Measurements from ENCODE around the gene EFCAB8.
"Not testable (repeated sequence)": the region's sequence is repeated elsewhere in the genome, so short reads cannot be mapped to it uniquely, and the experiment has no call there.

The EFCAB8 gene

GRCh38 chr20:32959351-32960221, 100.9 kb downstream of the EFCAB8 start:
- no peak for DNase-seq
- TF ChIP-seq GATA1 (IDR thresholded peaks at IDR 0.05; ENCODE audit: low read depth, low read length) (no peak), POLR2A (IDR thresholded peaks at IDR 0.05; ENCODE audit: low read length) (no peak)

GRCh38 chr20:32960222-32960518, 101.4 kb downstream of the EFCAB8 start:
- DNase-seq: no peak
- TF ChIP-seq GATA1 (IDR thresholded peaks at IDR 0.05; ENCODE audit: low read depth, low read length) (no peak), POLR2A (IDR thresholded peaks at IDR 0.05; ENCODE audit: low read length) (no peak)

GRCh38 chr20:32960849-32961731, 102.4 kb downstream of the EFCAB8 start:
- no peak for DNase-seq
- no peak for TF ChIP-seq POLR2A (IDR thresholded peaks at IDR 0.05; ENCODE audit: low read length)

- no peak for TF ChIP-seq GATA1 (IDR thresholded peaks at IDR 0.05; ENCODE audit: low read depth, low read length)
- no peak for TF ChIP-seq POLR2A (IDR thresholded peaks at IDR 0.05; ENCODE audit: low read length)
- DNase-seq: no peak
These were observed 103.3 kb downstream of the EFCAB8 start for GRCh38 chr20:32962053-32962452.

- not testable (repeated sequence) for DNase-seq
These were observed 103.9 kb downstream of the EFCAB8 start for GRCh38 chr20:32962646-32963045.

GRCh38 chr20:32963176-32963575, 104.5 kb downstream of the EFCAB8 start:
- DNase-seq: no peak
- TF ChIP-seq POLR2A (IDR thresholded peaks at IDR 0.05; ENCODE audit: low read length): no peak

GRCh38 chr20:32964575-32964974, 105.9 kb downstream of the EFCAB8 start:
- no peak for DNase-seq
- TF ChIP-seq GATA1 (IDR thresholded peaks at IDR 0.05; ENCODE audit: low read depth, low read length) (no peak), POLR2A (IDR thresholded peaks at IDR 0.05; ENCODE audit: low read length) (no peak)

- TF ChIP-seq GATA1 (IDR thresholded peaks at IDR 0.05; ENCODE audit: low read depth, low read length) (no peak), POLR2A (IDR thresholded peaks at IDR 0.05; ENCODE audit: low read length) (no peak)
- DNase-seq: no peak
These were observed 106.4 kb downstream of the EFCAB8 start for GRCh38 chr20:32965115-32965514.

- DNase-seq: no peak
- TF ChIP-seq GATA1 (IDR thresholded peaks at IDR 0.05; ENCODE audit: low read depth, low read length) (no peak), POLR2A (IDR thresholded peaks at IDR 0.05; ENCODE audit: low read length) (no peak)
These were observed 107.1 kb downstream of the EFCAB8 start for GRCh38 chr20:32965581-32966373.

- no peak for DNase-seq
- TF ChIP-seq GATA1 (IDR thresholded peaks at IDR 0.05; ENCODE audit: low read depth, low read length) (no peak), POLR2A (IDR thresholded peaks at IDR 0.05; ENCODE audit: low read length) (no peak)
These were observed 107.7 kb downstream of the EFCAB8 start for GRCh38 chr20:32966382-32966781.

GRCh38 chr20:32966881-32967781, 108.4 kb downstream of the EFCAB8 start:
- TF ChIP-seq GATA1 (IDR thresholded peaks at IDR 0.05; ENCODE audit: low read depth, low read length): no peak
- DNase-seq: no peak

- no peak for DNase-seq
These were observed 109.3 kb downstream of the EFCAB8 start for GRCh38 chr20:32967961-32968457.

More at GRCh38 chr20:32967961-32968457, 109.3 kb downstream of the EFCAB8 start:
- TF ChIP-seq GATA1 (IDR thresholded peaks at IDR 0.05; ENCODE audit: low read depth, low read length) (no peak), POLR2A (IDR thresholded peaks at IDR 0.05; ENCODE audit: low read length) (no peak)

All from erythroblast (primary cell).